Activated naive CD8-positive, alpha-beta T cell treated with anti-CD3 and anti-CD28 coated beads, Interleukin-2, amount 50 U/mL, for 24 hours (primary cell): Measurements from ENCODE around the gene UGT1A7.

Experiments
- ATAC-seq: fragments of 150-1000 bp; cut with Tn5 transposase; one replicate; pipeline ENCODE4 v1.10.0; 2021
- DNase-seq: peaks from one replicate; pipeline ENCODE4 v3.0.0; 2021
- H3K27ac Mint-ChIP-seq: one replicate; pipeline ENCODE4 v1.8.0; 2021; ENCODE audit warnings: mild to moderate bottlenecking, mixed read lengths
- H3K27me3 Mint-ChIP-seq: one replicate; pipeline ENCODE4 v1.8.0; 2021; ENCODE audit warnings: mixed read lengths
- H3K36me3 Mint-ChIP-seq: one replicate; pipeline ENCODE4 v1.8.0; 2021; ENCODE audit warnings: low read depth, mixed read lengths
- H3K4me1 Mint-ChIP-seq: one replicate; pipeline ENCODE4 v1.8.0; 2021; ENCODE audit warnings: mixed read lengths
- H3K4me3 Mint-ChIP-seq: one replicate; pipeline ENCODE4 v1.8.0; 2021; ENCODE audit warnings: mild to moderate bottlenecking, moderate library complexity, mixed read lengths
- H3K9me3 Mint-ChIP-seq: one replicate; pipeline ENCODE4 v1.8.0; 2021; ENCODE audit warnings: mixed read lengths

UGT1A7 gene

GRCh38 chr2:233799087-233799665, 117.5 kb downstream of the UGT1A7 start:
- ATAC-seq: no peak
- no peaks in the 10 kb centered on the region for H3K36me3 Mint-ChIP-seq

DNA sequence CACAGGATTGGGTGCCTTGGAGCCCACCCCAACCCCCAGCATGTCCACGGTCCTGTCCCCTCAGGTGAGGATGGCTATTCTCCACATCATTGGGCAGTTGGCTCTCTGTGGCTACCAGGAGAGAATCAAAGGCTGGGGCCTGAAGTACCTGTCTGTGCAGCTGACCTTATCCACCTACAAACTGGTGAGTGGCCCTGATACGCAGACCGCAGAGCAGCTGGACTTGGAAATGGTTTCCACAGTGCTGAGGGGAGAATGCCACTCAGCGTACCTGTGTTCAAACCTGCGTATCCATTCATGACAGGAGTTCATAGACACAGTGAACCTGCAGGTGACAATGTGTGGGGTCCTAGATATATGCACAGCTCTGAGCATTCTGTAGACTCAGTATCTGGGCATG, 118.0 kb downstream of the UGT1A7 start:
- H3K4me1 Mint-ChIP-seq: no peaks in the 10 kb centered on the region
- H3K27me3 Mint-ChIP-seq: peaks cover 13% of the 10 kb centered on the region
- no peak overlapping the region for H3K4me3 Mint-ChIP-seq
- no peak for DNase-seq
- no peak for ATAC-seq
- no peaks in the 10 kb centered on the region for H3K36me3 Mint-ChIP-seq
- peaks cover 6% of the 10 kb centered on the region for H3K9me3 Mint-ChIP-seq
- no peak overlapping the region for H3K27ac Mint-ChIP-seq

More at GRCh38 chr2:233799087-233799665, 117.5 kb downstream of the UGT1A7 start:
- Mint-ChIP-seq H3K4me3 (no peak overlapping the region), H3K27ac (no peak overlapping the region), H3K4me1 (no peaks in the 10 kb centered on the region), H3K9me3 (peaks cover 6% of the 10 kb centered on the region), H3K27me3 (peaks cover 12% of the 10 kb centered on the region)
- DNase-seq: no peak

DNA sequence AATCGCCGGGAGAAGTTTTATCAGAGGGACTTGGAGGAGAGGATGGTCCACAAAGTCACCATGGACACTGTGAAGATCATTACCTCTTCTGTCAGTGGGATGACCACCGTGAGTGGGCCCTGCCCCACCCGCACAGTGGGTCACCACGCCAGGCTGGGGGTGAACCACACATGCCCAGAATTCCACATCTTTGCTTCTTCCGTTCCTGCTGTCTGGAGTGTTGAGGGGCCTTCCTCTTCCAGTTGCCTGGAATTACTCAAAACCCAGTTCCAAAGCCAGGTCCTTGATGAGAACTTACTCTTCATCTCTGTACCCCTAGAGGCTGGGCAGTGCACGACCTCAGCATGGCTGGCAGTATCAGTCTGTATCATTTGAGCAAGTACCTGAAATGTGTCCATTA, 118.5 kb downstream of the UGT1A7 start:
- H3K4me3 Mint-ChIP-seq: no peak overlapping the region
- peaks cover 17% of the 10 kb centered on the region for H3K27me3 Mint-ChIP-seq
- H3K36me3 Mint-ChIP-seq: no peaks in the 10 kb centered on the region
- H3K27ac Mint-ChIP-seq: no peak overlapping the region
- DNase-seq: no peak
- H3K4me1 Mint-ChIP-seq: no peaks in the 10 kb centered on the region
- no peak for ATAC-seq
- peaks cover 6% of the 10 kb centered on the region for H3K9me3 Mint-ChIP-seq

GRCh38 chr2:233801357-233802131, 119.8 kb downstream of the UGT1A7 start:
- peaks cover 6% of the 10 kb centered on the region for H3K9me3 Mint-ChIP-seq
- H3K27me3 Mint-ChIP-seq: peaks cover 17% of the 10 kb centered on the region
- ATAC-seq (peak; percentile 68), DNase-seq (peak; percentile 12)
- no peaks in the 10 kb centered on the region for H3K4me1 Mint-ChIP-seq
- H3K4me3 Mint-ChIP-seq: no peak overlapping the region
- H3K27ac Mint-ChIP-seq: no peak overlapping the region
- no peaks in the 10 kb centered on the region for H3K36me3 Mint-ChIP-seq

GRCh38 chr2:233802132-233802815, 120.6 kb downstream of the UGT1A7 start:
- peaks cover 6% of the 10 kb centered on the region for H3K9me3 Mint-ChIP-seq
- H3K27me3 Mint-ChIP-seq: peaks cover 17% of the 10 kb centered on the region
- no peak overlapping the region for H3K27ac Mint-ChIP-seq
- no peak overlapping the region for H3K4me3 Mint-ChIP-seq
- no peaks in the 10 kb centered on the region for H3K36me3 Mint-ChIP-seq
- no peaks in the 10 kb centered on the region for H3K4me1 Mint-ChIP-seq
- no peak for ATAC-seq
- no peak for DNase-seq

GRCh38 chr2:233803292-233803911, 121.7 kb downstream of the UGT1A7 start:
- Mint-ChIP-seq H3K36me3 (no peaks in the 10 kb centered on the region), H3K4me1 (no peaks in the 10 kb centered on the region), H3K27me3 (peaks cover 17% of the 10 kb centered on the region), H3K9me3 (peaks cover 6% of the 10 kb centered on the region), H3K27ac (no peak overlapping the region), H3K4me3 (no peak overlapping the region)
- DNase-seq: no peak
- no peak for ATAC-seq

- Mint-ChIP-seq H3K27ac (no peak overlapping the region), H3K36me3 (no peaks in the 10 kb centered on the region), H3K4me3 (no peak overlapping the region), H3K27me3 (peaks cover 17% of the 10 kb centered on the region), H3K4me1 (no peaks in the 10 kb centered on the region), H3K9me3 (peaks cover 6% of the 10 kb centered on the region)
- no peak for ATAC-seq
- DNase-seq: no peak
Observed at GRCh38 chr2:233803994-233804393, 122.3 kb downstream of the UGT1A7 start.

- Mint-ChIP-seq H3K4me1 (no peaks in the 10 kb centered on the region), H3K9me3 (no peaks in the 10 kb centered on the region), H3K27me3 (peaks cover 24% of the 10 kb centered on the region), H3K27ac (no peak overlapping the region), H3K36me3 (no peaks in the 10 kb centered on the region), H3K4me3 (no peak overlapping the region)
- ATAC-seq: no peak
- DNase-seq: no peak
Observed at GRCh38 chr2:233807215-233807865, 125.6 kb downstream of the UGT1A7 start.

GRCh38 chr2:233807966-233808935, 126.5 kb downstream of the UGT1A7 start:
- Mint-ChIP-seq H3K27me3 (peaks cover 15% of the 10 kb centered on the region), H3K27ac (no peak overlapping the region), H3K36me3 (no peaks in the 10 kb centered on the region), H3K9me3 (no peaks in the 10 kb centered on the region), H3K4me1 (no peaks in the 10 kb centered on the region), H3K4me3 (no peak overlapping the region)
- ATAC-seq: no peak
- no peak for DNase-seq

DNA sequence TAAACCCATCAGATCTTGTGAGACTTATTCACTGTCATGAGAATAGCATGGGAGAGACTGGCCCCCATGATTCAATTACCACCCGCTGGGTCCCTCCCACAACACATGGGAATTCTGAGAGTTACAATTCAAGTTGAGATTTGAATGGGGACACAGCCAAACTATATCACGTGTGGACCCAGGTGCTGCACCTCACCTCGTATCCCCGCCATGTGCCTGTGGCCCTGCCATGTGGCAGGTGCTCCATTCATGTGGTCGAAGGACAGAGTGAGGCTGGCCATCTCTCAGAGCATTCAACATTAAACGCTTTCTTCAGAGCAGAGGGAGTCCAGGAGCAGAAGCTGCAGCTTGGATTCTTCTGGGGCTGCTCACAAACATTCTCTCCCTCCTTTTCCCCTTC, 128.7 kb downstream of the UGT1A7 start:
- ATAC-seq (no peak), DNase-seq (no peak)
- Mint-ChIP-seq H3K27ac (no peak overlapping the region), H3K4me1 (no peaks in the 10 kb centered on the region), H3K36me3 (no peaks in the 10 kb centered on the region), H3K9me3 (no peaks in the 10 kb centered on the region), H3K4me3 (no peak overlapping the region), H3K27me3 (peaks cover 7% of the 10 kb centered on the region)

- Mint-ChIP-seq H3K4me3 (no peak overlapping the region), H3K4me1 (no peaks in the 10 kb centered on the region), H3K27me3 (peaks cover 7% of the 10 kb centered on the region), H3K36me3 (no peaks in the 10 kb centered on the region), H3K9me3 (no peaks in the 10 kb centered on the region), H3K27ac (no peak overlapping the region)
- ATAC-seq: no peak
- DNase-seq: no peak
Observed at GRCh38 chr2:233811087-233811486, 129.4 kb downstream of the UGT1A7 start.

DNA sequence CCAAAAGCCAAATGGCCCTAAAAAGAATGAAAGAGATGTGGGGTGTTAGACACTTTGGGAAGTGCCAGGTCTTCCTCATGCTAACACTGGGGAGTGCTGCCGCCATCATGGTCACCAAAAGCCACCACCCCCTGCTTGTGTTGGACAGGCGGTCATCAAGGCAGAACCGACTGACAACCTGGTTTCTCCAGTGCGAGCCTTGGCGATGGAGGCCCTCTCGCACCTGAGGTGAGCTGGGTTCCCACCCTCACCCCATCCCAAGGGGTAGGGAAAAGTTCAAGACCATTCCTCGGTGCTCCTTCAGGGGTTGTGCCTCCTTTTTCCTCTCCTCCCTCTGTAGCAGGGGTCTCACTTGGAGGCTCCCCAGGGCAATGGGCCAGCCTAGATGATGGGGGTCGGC, 130.0 kb downstream of the UGT1A7 start:
- Mint-ChIP-seq H3K4me1 (no peaks in the 10 kb centered on the region), H3K27ac (no peak overlapping the region), H3K4me3 (no peak overlapping the region), H3K27me3 (peaks cover 7% of the 10 kb centered on the region), H3K9me3 (no peaks in the 10 kb centered on the region), H3K36me3 (no peaks in the 10 kb centered on the region)
- DNase-seq: no peak
- ATAC-seq: no peak

DNA sequence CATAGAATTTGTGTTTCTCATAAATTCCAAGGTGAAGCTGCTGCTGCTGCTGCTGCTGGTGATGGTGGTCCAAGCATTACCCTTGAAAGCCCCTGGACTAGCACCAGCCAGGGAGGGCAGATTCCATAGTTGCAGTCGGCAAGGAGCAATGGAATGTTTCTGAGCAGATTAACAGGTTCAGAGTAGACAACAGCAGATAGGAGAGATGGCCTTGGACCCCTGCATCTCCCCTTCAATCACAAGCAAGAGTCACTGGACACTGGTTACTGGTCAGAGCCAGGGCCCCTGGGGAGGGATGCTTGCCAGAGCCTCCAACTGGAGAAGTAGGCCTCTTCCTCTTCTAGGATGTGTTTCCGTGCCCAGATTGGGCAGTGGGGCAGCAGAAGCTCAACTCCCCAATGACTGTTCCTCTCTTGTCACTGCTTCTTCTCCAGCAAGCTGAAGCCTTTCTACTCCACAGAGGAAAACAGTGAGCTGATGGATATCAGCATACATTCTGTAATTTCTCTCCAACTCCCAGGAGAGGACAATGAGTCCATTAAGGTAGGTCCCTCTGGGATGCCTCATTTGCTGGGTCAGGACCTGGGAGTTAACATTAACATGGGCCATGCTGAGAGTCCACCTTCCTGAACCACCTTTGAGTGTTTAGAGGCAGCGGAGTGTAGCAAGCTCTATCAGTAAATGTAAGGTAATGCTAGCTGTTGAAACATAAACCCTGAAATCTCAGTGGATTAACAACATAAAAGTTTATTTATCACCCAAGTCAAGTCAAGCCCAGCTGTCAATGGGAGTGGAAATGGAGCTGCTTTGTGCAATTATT, 131.7 kb downstream of the UGT1A7 start:
- Mint-ChIP-seq H3K9me3 (no peaks in the 10 kb centered on the region), H3K4me1 (no peaks in the 10 kb centered on the region), H3K4me3 (no peak overlapping the region), H3K27ac (no peak overlapping the region), H3K27me3 (peaks cover 10% of the 10 kb centered on the region), H3K36me3 (no peaks in the 10 kb centered on the region)
- DNase-seq: no peak
- no peak for ATAC-seq
